Stimulated activated naive CD8-positive, alpha-beta T cell treated with anti-CD3 and anti-CD28 coated beads, Interleukin-15, Interleukin-2, amounts not matched to agents 100 U/mL and 50 U/mL, for 24 hours (primary cell): ENCODE results near the gene CFAP161.
"Not testable (repeated sequence)": the region's sequence is repeated elsewhere in the genome, so short reads cannot be mapped to it uniquely, and the experiment has no call there.

Source experiments
- ATAC-seq: fragments of 150-1000 bp; cut with Tn5 transposase; one replicate; pipeline ENCODE4 v1.10.0; 2021
- DNase-seq: peaks from one replicate; pipeline ENCODE4 v3.0.0; 2021

CFAP161 gene

DNA sequence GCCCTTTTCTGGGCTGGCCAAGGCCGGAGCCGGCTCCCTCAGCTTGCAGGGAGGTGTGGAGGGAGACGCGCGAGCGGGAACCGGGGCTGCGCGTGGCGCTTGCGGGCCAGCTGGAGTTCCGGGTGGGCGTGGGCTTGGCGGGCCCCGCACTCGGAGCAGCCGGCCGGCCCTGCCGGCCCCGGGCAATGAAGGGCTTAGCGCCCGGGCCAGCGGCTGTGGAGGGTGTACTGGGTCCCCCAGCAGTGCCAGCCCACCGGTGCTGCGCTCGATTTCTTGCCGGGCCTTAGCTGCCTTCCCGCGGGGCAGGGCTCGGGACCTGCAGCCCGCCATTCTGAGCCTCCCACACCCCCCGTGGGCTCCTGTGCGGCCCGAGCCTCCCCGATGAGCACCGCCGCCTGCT is 24.5 kb downstream of the CFAP161 start:
- not testable (repeated sequence) for ATAC-seq, DNase-seq

DNA sequence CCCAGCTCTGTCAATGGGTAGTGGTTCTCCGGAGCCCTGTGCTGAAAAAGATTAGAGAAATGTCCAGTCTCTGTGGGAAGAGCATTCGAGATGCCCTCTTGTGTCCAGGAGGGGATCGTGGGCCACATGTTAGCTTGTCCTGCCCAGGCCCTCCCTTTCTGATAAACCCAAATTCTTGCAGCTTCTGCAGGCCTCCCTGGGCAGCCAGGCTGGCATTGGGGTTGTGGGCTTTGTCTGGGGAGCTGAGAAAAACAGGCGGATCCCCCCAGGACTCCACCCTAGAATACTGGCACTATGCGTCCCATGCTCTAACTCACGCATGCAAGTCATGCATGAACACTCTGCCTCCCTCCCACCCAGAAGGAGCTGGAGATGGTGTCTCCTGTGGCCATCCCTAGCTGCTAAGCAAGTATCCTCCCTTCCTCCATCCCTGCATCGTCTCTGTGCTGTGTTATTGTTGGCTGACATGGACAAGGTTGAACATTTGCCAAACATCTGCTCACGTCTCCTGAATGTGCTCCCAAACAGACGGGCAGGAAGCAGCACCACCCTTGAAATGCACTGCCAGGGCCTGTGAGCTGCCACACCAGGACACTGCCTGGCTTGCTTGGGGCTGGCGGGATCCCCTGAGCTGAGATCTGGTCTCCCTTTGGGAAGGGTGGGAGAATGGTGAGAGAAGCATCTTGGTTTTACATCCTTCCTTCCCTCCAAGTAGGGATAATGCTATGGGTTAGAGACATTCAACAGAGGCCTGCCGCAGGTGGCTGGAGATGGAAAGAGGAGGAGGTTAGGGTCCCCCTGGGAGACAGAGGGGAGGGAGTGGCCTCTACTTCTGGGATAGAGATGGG is 26.5 kb downstream of the CFAP161 start:
- no peak for DNase-seq
- no peak for ATAC-seq

DNA sequence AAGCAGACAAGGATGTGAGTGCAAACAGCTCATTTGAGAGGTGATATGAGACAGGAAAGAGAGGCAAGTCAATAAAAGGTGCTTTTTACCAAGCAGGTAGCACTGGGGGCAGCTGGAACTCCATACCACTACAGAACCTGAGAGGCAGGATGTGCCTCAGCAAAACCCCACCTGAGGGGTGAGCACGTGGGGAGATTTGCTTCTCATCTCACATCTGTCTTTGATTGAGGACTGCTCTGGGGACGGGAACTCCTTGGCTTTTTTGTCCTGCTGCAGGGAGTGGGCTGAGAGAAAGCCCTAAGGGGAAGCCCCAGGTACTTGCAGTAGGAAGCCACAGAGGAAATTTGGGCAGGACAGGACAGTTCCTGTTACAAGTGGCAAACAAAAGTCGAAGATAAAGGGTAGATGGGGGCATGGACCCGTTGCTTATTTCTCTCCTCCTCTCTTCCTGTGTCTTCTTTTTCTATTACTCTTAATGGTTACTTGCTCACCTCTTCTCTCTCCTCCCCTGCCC is 27.1 kb downstream of the CFAP161 start:
- DNase-seq = peak; percentile 13
- peak; percentile 28 for ATAC-seq

DNA sequence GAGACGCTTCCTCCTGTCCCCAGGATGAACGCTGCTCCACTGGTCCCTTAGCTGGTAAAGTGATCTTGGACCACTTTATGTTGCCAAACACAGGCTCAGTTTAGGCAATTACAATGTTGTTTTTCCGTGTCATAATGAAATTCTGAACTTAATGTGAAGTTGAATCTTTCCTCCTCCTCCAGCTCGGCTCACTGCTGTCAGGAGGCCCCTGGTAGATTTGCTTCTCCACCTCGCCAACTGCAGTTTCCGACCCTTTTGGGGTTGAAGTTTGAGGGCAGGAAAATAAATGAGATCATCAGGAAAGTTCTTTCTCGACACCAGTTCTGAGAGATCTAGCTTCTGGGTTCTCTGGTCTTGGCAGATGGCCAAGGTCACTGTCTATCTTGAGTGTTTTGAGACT is 27.8 kb downstream of the CFAP161 start:
- DNase-seq (peak; percentile 17), ATAC-seq (peak; percentile 43)

DNA sequence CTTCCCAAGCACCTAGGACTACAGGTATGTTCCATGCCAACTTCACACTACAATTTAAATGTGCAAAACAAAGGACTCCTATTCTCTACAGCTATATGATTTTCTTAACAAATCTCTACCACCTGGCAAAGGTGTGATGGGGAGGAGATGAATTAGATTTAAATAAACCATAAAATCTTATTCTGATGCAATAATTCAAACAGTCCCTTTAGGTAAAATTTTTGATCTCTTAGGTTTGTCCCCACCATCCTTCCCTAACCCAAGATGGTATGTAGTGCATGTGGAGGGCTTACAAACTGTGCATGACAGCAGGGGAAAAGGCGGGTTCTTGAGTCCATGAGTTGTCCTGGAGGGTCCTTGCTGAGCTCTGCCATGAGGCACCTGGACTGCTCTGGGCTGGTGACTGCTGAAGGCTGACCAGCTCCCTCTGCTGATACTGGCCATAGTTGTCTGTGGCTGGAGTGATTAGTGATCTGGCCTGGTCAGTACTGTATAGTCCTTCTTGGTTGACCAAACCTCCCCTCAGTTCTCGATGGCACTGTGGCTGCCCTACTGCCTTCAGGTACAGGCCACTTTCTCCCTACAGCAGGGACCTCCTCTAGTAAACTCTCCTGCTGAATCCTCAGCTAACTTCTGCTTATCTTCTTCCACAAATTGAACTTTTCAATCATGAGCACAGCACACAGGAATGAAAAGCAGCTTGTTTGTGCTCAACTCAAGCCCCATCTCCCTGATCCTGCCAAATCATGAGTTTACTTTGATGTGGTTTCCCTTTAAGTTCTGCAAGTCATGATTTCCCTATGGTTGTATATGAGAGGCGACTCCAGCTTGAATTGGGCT is 30.1 kb downstream of the CFAP161 start:
- ATAC-seq = no peak
- no peak for DNase-seq

DNA sequence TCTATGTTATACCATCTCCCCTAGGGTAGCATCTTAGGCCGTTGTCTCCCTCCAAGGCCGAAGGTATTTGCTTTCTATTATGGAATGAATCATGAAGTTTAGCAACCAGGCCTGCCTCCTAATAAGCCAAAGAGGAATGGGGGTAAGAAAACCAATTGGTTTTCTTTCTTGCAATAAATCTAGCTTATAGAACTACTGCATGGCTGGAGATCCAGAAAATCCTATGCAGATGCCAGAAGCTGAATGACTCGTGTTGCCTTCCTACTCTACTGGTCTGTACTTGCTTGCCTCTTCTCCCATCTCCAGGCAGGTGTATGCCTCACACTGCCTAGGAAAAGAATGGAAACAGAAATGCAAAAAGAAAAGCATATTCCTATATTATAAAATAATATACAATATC is 31.5 kb downstream of the CFAP161 start:
- DNase-seq = no peak
- no peak for ATAC-seq

DNA sequence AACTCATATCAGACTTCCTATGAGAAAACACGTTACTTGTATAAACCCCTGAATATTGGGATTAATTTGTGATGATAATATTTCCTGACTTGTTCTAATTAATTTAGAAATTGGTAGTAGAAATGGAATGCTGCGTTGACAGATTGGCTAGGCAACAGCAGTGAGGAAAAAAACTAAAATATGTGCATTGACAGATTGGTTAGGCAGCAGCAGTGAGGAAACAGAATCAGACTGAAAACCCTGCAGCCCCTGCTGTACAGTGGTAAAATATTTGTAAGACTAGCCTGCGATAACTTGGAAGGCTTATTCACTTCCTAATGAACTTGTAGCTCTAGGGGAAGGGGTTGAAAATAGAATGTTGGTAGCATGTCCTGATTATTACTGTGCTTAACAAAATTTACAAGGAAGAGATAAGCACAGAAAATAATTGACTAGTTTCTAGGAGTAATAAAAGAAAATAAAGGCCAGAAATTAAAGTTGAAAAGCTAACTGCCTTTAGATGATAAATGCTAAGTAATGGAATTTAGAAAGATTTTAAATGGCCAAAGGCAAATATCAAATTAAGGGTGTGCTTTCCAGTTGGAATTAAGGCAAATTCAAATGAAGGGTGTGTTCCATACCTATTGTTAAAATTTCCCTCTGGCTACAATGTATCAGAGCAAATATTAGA is 32.7 kb downstream of the CFAP161 start:
- ATAC-seq (no peak), DNase-seq (no peak)

GRCh38 chr15:81168131-81168526 is 34.1 kb downstream of the CFAP161 start:
- DNase-seq (no peak), ATAC-seq (no peak)

- no peak for DNase-seq
- ATAC-seq = no peak
Observed at GRCh38 chr15:81168644-81169043, 34.6 kb downstream of the CFAP161 start.

DNA sequence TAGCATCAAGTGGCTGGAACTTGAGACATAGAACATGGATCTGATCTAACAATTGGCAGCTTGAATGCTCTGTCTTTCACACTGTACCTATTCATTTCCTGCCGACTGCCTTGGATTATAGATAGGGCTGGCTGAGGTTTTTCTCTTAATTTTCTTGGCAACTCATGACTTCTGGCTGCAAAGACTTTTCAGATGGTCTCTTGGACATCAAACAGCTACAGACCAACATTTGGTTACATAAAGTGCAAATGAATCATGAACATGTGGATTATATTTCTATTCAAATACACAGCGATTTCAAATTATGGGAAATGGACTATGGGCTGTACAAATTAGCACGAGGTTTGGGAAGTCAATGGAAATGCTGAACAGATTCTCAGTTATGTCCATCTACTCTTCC is 36.4 kb downstream of the CFAP161 start:
- ATAC-seq (no peak), DNase-seq (no peak)

DNA sequence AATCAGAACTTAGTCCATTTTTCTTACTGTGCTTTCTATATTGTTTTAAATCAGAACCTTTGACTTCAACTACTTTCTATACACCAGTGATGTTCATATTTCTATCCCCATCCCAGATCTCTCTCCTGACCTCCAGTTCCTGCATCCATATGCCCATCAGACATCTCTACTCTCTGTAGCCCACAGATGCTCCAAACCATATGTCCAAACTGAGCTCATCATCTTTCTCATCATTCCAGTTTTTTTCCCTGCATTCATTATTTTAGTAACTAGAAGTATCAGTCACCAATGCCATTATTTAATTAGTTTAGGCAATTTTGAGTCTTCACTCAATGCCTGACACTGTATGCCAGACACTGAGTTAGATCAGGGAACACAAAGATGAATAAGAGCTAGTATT is 37.2 kb downstream of the CFAP161 start:
- DNase-seq (no peak), ATAC-seq (no peak)

DNA sequence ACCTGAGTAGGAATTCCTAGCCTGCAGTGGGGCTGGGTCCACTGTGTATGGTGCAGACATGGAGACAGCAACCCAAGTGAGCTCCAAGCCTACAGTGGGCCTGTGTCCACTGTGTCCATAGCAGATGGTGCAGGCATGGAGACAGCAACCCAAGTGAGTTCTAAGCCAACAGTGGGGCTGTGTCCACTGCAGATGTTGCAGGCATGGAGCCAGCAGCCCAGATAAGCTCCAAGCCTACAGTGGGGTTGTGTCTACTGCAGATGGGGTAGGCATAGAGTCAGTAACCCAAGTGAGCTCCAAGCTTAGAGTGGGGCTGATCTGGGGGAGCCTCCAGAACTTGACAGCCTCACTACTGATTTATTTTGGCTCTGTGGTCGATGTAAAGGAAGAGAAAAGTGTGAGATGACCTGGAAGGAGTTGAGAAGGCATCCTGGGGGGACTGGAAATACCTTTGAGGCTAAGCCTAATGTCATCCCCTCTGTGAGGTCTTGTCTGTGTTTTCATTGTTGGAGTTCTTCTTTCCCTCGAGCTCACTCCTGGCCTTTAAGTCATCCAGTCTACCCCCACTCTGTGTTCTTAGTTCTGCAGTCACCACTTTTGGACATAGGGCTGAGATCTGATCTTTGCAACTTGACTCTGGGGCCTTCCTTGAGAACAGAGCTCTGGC is 40.2 kb downstream of the CFAP161 start:
- DNase-seq (no peak), ATAC-seq (peak; percentile 21)

DNA sequence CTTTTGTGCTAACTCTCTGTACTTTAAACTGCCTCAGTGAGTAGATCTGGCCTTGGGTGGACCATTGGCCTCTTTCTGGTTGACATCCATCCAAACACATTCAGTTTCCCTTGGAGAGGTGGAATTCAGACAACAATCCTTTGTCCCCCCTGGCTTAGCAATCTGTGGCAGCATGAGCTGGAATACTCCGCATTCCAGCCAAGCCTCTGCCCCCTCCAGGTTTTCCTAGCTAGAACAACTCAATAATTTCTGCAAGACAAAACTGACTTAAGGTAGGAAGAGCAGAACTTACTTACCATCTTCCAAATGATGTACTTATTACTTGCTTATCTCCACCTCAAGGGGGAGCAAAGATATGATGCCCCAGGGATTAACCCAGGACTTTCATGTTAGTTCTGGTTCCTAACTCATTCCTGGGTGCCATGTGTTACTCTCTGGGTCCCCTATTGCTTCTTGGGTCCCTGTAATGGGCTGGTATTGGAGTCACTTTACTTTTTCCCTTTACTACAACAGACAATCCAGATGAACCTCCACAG is 40.8 kb downstream of the CFAP161 start:
- DNase-seq = no peak
- no peak for ATAC-seq

DNA sequence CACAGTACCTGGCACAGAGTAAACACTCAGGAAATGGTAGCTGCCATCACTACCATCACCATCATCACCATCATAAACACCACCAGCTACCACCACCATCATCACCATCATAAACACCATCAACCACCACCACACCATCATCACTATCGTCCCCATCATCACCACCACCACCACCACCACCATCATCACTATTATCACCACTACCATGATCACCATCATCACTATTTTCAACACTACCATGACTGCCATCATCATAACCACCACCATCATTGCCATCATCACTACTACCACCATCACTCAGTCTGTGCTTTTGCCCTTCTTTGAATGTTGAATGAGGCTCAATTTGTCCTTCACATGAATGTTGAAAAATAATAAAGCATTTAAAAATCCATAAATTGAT is 41.4 kb downstream of the CFAP161 start:
- no peak for ATAC-seq

GRCh38 chr15:81176291-81176893 is 42.3 kb downstream of the CFAP161 start:
- no peak for DNase-seq
- ATAC-seq = no peak

More for the DNA sequence above, 41.4 kb downstream of the CFAP161 start:
- DNase-seq = no peak

- DNase-seq (no peak), ATAC-seq (no peak)
Observed at GRCh38 chr15:81178365-81178764, 44.3 kb downstream of the CFAP161 start.

DNA sequence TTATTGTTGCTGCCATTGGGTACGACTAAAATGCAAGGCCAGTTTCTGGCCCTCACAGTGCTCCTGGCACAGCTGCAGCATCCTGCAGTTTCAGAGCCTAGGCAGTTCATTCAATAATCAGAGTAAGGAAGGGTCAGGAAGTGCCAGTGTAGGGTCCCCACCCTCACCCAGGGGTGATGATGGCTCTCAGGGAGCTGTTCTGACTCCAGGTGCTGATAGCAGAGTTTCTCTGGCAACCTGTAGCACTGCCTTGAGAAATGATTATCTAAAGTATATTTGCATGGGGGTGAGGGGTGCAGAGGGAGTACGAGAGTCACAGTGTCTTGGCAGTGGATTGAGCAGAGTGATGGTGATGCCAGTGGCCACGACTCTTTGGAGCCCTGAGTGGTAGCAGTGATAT is 47.1 kb downstream of the CFAP161 start:
- ATAC-seq (no peak), DNase-seq (no peak)

GRCh38 chr15:81182031-81182755 is 48.1 kb downstream of the CFAP161 start:
- ATAC-seq = peak; percentile 44
- DNase-seq = no peak

GRCh38 chr15:81182756-81183438 is 48.8 kb downstream of the CFAP161 start:
- ATAC-seq (no peak), DNase-seq (no peak)

- ATAC-seq = no peak
- DNase-seq = no peak
Observed at GRCh38 chr15:81183439-81183775, 49.3 kb downstream of the CFAP161 start.
